Endothelial cell of hepatic sinusoid (primary cell): Measurements from ENCODE around the gene KAZN.

ENCODE experiments used
- in situ Hi-C: cut with HindIII; loops from 2 replicates; pipeline ENCODE4 v1.10.0; 2017; ENCODE audit warnings: low sequenced_read_pairs

KAZN gene

DNA sequence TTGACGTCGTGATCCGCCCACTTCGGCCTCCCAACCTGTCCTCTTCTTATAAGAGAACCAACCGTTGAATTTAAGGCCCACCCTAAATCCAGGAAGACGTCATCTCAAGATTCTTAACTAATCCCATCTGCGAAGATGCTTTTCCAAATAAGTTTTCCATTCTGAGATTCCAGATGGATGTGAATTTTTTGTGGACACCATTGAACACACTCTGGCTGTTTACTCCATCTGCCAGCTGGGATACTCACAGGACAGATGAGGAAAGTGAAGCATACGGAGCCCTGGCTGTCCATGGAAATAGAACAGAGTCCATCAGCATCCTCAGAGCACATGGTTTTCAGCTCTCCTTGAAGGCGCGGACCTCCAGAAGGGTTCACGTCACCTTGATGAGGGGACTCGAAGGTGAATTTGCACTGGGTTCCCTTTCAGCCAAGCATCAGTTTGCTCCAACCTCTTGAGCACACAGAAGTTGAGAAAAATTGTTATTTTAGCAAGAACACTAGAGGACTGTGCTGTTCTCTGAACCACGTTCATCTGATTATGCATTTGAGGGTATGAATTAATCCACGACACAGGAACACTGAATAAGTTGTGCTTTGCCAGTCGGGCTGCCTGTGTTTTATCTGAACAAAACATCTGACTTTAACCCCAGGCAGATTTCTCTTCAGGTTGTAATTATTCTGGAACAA lies 68.6 kb downstream of the KAZN start:
- in situ Hi-C loops, result no loop called here

DNA sequence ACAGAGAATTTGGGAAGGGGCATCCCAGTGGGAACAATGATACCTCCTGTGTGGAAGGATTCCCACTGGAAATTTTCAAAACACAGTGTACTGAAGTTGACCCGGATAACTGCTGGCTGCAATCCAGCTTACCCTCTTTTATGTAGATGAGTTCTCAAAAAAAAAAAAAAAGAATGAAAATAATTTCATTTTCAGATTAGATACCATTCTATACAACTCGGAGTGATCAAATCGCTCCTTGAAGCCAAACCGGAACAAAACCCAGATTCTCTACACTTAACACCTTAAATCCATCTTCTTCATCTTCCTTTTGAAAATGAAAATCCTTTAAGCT lies 69.1 kb downstream of the KAZN start:
- in situ Hi-C loops, result no loop called here

DNA sequence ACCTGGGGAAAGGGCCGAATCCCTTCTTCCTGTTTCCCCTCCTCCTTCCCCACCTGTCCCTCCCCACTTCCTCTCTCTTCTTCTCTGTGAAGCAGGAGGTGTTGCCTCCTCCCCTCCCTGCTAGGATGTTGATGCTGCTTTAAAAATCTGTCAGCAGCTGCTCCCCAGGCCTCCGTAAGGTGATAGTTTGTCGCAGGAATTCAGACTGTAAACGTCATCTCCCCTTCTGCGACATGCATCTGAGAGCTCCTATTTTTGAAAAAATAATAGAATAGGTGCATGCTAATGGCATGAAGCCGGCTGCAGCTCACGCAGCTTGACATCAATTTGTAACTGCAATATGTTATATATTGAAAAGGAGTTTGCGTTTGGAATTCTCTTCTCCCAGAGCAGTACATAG lies 70.1 kb downstream of the KAZN start:
- in situ Hi-C loops, result no loop called here

DNA sequence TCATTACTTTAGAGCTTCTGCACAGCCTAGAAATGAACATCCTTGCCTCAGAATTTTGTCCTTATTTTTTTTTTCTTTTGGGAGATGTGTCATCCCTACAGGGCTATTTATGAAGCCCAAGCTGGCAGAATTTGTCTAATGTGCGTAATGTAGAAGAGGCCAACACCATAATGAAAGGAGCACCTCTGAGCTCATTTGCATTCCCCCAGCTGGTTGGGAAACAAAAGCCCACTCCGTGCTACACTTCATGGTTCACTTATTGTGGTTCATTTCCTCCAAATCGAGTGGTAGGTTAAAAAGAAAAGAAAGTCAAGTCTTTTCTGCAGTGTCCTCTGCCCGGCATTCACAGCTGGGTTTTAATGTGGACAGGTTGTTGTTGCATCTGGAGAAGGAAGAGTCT lies 73.5 kb downstream of the KAZN start:
- in situ Hi-C loops, result loop anchor here (5.0 kb wide), 1 partner anchor 65 kb away; no protein-coding TSS in a partner anchor

DNA sequence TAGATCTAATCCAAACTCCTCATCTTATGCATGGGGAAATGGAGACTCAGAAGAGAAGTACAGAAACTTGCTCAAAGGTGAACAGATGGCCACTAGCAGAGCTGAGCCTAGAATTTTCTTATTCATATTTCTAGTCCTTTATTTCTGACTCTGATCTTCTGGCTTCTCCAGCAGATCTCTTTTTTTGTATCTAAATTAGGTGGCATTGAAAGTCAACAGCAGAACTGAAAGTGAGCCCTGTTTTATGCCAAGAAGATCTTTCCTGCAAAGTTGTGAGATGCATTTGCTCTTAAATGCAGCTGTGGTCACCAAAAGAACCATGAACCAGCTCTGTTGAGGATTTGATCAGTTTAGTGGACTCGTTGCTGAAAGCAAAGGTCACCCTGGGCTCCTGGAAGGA lies 75.5 kb downstream of the KAZN start:
- in situ Hi-C loops, result loop anchor here (5.0 kb wide), 1 partner anchor 63 kb away; no protein-coding TSS in a partner anchor

DNA sequence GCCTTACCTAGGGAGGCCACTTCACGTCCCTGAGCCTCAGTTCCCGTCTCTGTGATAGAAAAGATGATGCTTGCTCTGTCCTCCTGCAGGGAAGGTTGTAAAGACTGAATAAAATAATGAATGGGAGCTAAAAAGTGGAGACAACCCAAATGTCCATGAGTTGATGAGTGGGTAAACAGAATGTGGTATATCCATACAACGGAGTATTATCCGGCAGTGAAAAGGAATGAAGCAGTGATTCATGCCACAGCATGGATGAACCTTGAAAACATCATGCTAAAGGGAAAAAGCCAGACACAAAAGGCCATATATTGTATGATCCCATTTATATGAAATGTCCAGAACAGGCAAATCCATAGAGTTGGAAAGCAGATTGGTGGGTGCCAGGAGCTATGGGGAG lies 77.9 kb downstream of the KAZN start:
- in situ Hi-C loops, result no loop called here

DNA sequence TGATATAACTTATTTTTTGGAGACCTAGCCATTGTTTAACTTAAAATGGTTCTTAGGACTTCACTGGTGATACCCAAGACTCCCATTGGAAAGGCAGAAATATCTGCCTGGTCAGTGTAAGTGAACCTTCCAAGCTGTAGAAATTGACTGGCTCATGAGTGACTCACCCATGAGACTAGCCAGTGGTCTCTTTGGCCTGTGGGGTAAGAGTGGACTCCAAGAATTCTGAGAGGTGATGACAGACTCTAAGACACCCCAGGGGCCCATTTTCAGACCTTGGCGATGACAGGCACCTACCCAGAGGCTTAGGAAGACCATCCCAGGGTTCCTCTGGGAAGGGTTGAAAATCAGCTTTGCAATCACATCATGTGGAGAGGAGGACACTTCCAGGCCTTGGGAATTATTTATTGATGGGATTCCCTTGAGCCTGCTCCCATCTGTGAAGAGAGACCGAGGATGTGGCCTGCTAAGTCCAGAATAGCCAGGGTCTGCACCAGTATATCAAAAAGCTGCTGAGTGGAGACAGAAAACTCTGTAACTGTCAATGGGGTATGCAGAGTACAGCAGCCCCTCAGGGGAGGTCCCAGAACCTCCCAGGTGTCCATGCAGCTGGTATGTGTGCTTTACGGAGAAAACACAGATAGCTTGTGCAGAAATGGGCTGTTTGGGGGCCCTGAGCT lies 78.9 kb downstream of the KAZN start:
- in situ Hi-C loops, result no loop called here

DNA sequence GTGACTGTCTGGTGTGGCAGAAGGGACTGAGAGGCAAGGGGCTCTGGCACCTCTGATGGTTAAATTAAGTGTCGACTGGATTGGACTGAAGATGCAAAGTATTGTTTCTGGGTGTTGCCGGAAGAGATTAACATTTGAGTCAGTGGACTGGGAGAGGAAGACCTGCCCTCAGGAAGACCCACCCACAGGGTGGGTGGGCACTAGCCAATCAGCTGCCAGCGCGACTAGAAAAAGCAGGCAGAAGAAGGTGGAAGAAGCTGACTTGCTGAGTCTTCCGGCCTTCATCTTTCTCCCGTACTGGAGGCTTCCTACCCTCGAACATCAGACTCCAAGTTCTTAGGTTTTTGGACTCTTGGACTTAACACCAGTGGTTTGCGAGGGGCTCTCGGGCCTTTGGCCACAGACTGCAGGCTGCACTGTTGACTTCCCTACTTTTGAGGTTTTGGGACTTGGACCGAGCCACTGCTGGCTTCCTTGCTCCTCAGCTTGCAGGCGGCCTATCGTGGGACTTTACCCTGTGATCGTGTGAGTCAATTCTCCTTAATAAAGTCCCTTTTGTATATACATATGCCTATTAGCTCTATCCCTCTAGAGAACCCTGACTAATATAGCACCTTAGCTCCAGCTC lies 79.6 kb downstream of the KAZN start:
- in situ Hi-C loops, result no loop called here

DNA sequence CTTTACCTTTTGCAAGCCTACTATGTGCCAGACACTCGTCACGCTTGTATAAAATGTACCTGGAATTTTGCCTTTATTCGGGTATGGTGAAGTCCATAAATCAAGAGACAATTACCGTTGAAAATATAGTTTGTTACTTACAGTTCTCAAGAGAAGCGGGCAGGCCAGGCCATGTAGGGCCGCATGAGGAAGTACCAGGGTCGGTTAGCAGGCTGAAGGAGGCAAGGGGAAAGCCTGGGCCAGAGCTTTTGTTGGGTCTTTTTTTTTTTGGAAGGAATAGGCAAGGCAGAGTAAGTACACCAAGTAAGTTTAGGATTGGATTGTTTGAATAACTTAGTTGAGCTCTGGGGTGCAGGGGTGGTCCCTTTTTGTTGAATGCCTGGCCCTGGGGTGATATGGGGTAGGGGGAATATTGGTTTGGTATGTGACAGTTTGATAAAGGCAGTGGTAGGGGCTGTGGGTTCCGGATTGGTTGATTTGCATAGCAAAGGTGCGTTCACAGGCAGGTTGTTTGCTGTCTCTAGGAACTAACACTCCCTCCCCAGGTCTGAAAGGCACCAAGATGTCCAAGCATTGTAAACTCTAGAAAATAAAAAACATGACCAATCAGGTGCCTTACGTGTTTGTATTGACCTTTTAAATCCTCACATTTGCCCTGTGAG lies 80.7 kb downstream of the KAZN start:
- in situ Hi-C loops, result no loop called here

DNA sequence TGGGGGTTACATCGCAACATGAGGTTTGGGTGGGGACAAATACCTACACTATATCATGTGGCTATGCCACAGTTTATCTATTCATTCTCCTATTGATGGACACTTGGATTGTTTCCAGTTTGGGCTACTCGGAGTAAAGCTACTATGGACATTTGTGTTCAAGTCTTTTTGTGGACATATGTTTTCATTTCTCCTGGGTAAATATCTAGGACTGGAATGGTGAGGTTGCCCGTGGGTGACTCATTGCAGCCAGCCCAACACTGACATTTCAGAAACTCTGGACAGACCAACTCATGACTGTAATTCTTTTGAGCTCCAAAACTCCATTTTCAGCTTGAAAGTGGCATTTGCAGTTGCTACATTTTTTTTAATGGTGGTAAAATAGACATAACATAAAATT lies 82.7 kb downstream of the KAZN start:
- in situ Hi-C loops, result no loop called here

DNA sequence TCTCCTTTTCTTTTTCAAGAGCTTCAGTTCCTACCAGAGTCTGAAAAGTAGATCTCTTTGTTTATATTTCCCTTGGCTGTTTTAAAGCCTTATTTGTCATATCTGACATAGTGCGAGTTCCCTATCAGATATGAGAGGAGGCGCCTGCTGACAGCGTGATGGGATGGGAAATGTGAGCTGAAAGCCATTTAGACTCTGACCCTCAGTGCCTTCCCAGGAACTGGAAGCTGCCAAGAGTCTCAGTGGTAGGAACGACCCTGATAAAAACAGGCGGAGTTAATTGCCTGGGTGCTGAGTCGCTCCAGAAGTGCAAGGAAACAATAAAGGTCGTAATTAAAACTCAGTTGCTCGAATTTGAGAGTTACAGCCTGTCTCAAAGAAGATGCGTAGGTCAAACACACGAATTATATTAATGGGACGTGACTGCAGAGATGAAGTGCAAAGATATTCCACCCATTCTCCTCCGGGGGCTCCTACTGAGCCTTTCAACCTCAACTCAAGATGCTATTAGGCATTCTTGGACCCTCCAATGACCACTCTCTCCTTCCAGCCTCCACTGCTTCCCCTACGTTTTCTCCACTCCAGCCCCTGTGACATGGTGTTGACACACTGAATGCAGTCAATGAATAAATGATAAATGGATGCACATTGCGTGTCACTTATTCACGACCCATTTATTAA lies 84.6 kb downstream of the KAZN start:
- in situ Hi-C loops, result no loop called here

DNA sequence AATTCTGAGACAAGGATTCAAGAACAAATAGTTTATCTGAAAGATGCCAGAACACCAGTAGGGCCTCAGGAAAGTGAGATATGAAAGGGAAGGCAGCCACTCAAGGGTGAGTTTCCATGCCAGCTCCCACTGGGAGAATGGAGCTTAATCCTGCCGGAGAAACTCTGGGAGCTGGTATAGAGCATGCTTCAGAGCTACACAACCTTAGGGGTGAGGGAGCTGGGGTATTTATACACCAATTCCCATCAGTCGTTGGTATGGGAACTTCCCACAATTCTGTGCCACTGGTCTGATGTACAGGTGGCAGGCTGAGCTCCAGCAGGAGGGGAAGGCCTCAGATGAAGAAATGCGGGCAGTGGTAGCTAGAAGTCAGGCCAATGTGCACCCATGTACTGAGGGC lies 86.6 kb downstream of the KAZN start:
- in situ Hi-C loops, result no loop called here

DNA sequence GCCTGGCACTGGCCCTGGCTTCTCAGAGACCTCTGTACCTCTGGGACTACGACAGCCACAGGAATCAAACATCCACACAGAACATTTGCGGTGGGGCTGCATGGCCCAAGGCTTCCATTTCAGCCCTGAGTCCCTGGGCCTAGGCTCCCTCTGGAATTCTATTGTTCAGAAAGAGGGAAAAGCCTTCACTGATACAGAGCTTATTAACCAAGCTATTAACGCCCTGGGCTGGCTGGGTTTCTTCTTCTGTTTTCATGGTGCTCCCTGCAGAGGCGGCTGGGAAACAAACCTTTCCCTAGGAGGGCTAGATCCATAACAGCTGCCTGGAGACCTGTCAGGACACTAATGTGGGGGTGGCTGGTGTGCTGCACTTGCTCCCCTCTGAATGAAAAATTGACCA lies 88.2 kb downstream of the KAZN start:
- in situ Hi-C loops, result no loop called here

DNA sequence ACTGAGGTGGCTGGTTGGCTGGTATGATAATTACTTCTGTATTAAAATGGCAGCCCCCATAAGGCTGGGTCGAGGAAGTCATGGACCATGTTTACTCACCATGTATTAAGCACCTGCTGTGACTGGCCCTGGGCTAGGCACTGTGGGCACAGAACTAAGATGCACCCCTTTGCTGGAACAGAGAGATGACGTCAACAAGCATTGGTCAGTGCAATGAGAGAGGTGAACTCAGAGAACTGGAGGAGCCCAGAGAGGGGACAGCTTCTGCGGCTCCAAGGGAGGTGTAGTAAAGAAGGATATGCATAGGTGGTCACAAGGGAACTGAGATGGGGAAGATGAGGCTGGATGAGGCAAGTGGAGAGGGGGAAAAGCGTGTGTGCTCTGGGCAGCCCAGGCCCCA lies 88.7 kb downstream of the KAZN start:
- in situ Hi-C loops, result no loop called here

DNA sequence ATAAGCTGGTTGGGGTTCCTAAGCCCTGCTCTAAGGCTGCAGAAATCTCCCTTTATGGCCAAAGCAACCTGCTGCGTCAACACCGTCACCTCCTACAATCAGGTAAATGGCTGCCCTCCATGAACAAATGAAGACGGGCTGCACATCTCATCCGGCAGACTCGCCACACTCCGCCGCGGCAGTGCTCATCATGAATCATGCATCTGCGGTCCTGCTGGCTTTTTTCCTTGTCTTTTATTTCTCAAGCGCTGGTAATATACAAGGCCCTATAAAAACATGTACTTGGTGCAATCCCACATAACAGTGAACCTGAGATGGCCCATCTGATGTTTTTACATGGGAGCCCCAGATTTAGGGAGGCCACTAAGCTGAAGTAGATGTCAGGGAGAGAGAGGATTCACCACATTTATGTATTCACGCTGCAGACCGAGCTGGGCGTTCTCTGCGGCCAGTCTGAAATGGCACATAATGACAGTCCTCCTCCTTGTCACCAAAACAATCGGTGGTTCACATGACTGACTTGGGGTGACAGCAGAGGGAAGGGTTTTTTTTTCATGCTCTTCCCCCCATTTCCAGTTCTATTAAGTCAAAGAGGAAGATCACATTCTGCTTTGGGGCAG lies 91.6 kb downstream of the KAZN start:
- in situ Hi-C loops, result loop anchor here (10.0 kb wide), 1 partner anchor 525 kb away; no protein-coding TSS in a partner anchor

DNA sequence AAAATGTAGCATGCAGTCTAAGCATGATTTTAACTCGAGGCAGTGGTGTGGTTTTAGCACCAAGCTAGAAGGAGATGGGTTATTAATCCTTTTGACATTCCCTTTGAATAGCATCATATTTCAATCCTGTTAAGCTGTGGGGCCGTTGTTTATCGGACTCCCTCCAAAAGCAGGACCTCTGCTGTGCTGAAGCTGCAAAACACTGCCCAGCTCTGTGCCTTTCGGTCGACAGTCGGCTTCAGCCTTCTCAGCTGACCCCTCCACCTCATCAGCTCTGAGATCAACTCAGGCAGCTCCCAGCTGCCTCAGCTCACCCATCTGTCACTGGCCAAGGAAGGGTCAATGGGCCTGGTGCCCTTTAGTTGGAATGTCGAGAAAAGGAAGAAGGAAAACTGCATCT lies 95.5 kb downstream of the KAZN start:
- in situ Hi-C loops, result loop anchor here (10.0 kb wide), 1 partner anchor 529 kb away; no protein-coding TSS in a partner anchor

DNA sequence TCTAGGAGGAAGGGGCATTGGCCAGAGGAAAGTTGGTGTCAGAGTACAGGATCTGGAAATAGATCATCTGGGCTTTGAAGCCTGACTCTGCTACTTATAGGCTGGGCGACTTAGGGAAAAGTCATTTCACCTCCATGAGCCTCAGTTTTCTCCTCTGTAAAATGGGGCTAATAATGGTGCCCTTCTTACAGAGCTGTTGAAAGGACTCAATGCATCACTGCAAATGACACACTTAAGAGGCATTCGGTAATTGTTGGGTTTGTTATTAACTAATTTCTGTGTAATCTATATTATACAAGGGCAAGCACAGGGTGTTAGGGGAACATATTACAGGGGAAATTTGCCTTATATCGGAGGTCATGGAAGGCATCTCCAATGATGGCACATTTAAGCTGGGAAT lies 96.1 kb downstream of the KAZN start:
- in situ Hi-C loops, result loop anchor here (10.0 kb wide), 1 partner anchor 530 kb away; no protein-coding TSS in a partner anchor

DNA sequence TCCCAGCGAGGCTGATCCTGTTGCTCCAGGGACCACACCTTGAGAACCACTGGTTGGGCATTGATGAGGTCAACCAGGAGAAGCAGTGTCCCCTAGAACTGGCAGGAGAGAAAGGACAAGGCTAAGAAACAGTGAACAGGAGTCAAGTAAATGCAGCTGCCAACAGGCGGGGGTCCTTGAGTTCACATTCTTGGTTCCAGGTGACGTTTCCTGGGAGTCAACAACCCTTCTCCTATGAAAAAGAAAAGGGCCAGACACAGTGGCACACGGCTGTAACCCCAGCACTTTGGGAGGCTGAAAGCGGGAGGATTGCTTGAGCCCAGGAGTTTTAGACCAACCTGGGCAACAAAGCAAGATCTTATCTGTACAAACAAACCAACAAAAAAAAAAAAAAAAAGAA lies 98.3 kb downstream of the KAZN start:
- in situ Hi-C loops, result loop anchor here (10.0 kb wide), 1 partner anchor 532 kb away; no protein-coding TSS in a partner anchor

DNA sequence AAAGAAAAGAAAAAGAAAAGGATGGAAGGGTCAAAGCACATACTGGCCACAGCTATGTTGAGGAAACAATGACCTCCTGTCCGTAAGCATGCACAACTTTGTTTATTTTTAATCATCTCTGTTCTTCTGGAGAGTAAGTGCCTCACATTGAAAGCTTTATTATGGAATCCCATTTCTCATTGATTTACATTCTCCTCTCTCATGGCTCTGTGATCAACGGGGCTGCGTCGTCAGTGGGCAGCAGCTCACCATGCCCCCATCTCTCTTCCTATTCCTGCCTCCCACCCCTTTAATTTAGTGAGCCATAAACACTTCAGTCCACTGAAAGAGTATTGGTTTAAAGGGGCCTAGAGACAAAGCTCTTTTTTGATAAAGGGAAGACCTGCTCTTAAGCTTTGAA lies 98.9 kb downstream of the KAZN start:
- in situ Hi-C loops, result loop anchor here (10.0 kb wide), 1 partner anchor 533 kb away; no protein-coding TSS in a partner anchor

DNA sequence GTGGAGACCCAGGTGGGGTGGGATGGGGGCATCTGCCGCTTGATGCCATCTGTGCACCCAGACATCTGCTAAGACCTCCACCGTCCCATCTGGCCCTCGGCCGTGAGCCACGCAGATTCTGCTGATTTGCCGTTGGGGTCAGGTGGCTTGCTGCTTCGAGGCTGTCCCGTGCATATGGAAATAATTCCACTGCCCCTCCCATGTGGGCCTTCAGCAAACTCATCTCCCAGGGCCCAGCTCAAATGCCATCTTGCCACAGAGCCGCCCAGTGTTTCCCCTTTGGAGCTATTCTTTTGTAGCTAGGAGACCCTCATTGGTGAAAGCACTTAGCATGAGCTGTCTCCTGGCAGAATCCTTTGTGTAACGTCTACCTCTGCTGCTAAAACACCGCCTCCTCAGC lies 99.8 kb downstream of the KAZN start:
- in situ Hi-C loops, result loop anchor here (10.0 kb wide), 1 partner anchor 534 kb away; no protein-coding TSS in a partner anchor
